ENCODE measurements around the gene MIS12. TPM values are rescaled to one million over a fixed set of nuclear protein-coding genes. Genes with fewer than 3 reads are reported as not detected.
A peak's percentile ranks its signal among the peaks of the same experiment; 100 is the strongest.

Gene MIS12
- polyA plus RNA-seq, 3 donors: 6.9 to 10.8 (median 8.9) TPM

DNA sequence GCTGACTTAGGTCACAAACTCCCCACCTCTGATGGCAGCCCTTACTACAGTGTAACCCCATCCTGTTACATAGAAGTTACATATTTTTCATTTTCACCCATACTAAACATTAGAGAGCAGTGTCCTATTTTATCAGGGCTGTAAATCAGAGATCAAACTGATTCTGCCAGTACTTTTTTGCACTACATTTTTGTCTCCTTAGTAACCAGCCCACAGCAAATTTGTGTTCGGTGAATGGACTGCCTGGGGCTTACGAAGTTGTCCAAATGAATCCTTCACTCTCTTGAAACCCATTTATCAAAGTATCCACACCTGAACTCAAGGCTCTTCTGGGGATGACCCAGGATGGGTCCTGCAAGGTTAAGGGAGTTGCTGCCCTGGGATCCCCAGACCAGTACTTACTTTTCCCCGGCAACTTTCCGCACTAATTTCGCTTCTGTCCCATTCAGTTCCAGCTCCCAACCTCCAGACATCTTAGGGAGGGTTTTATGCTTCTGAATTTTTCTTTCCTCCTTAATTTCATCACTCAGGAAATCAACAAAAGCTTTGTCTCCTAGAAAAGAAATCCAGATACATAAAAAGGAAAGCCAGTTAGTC lies 48.5 kb upstream of the MIS12 start:
- TF ChIP-seq, protein P1, sequence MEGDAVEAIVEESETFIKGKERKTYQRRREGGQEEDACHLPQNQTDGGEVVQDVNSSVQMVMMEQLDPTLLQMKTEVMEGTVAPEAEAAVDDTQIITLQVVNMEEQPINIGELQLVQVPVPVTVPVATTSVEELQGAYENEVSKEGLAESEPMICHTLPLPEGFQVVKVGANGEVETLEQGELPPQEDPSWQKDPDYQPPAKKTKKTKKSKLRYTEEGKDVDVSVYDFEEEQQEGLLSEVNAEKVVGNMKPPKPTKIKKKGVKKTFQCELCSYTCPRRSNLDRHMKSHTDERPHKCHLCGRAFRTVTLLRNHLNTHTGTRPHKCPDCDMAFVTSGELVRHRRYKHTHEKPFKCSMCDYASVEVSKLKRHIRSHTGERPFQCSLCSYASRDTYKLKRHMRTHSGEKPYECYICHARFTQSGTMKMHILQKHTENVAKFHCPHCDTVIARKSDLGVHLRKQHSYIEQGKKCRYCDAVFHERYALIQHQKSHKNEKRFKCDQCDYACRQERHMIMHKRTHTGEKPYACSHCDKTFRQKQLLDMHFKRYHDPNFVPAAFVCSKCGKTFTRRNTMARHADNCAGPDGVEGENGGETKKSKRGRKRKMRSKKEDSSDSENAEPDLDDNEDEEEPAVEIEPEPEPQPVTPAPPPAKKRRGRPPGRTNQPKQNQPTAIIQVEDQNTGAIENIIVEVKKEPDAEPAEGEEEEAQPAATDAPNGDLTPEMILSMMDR (IDR thresholded peaks at IDR 0.05): no peak
- Histone ChIP-seq H3K4me1 (ENCODE audit: control insufficient read depth in 1 of 2, insufficient read depth in 2 of 2, low read length in 2 of 2) (peaks cover 18 to 22% of the 10 kb centered on the region in 2 donors), H3K27me3 (ENCODE audit: control insufficient read depth in 2 of 2, insufficient read depth in 2 of 2, low read length in 2 of 2) (no peaks in the 10 kb centered on the region), H3K36me3 (replicated peaks in 1 of 2; ENCODE audit: control insufficient read depth in 1 of 2, insufficient read depth in 2 of 2, low read length in 2 of 2) (peaks cover 31 to 68% of the 10 kb centered on the region in 2 donors), H3K9me3 (replicated peaks in 1 of 2; ENCODE audit: control insufficient read depth in 1 of 2, insufficient read depth in 1 of 2, low read length in 2 of 2) (no peaks in the 10 kb centered on the region), H3K27ac (ENCODE audit: low read depth in 1 of 2, low read length in 2 of 2) (no peak overlapping the region), H4K20me1 (ENCODE audit: insufficient read depth, low read length) (peaks cover 16% of the 10 kb centered on the region), H3K79me2 (ENCODE audit: insufficient read depth, low read length) (peaks cover 47% of the 10 kb centered on the region), H3K9ac (ENCODE audit: insufficient read depth, low read length, poor library complexity, severe bottlenecking) (peak overlapping the region; percentile 78), H2AFZ (ENCODE audit: insufficient read depth, low read depth, low read length, poor library complexity, severe bottlenecking) (no peak overlapping the region), H3K4me3 (replicated peaks in 1 of 3; ENCODE audit: low read depth in 2 of 3, low read length in 3 of 3) (peak overlapping the region in 1 of 3 experiments; percentile 94), H3K4me2 (replicated peaks; ENCODE audit: extremely low read depth, low read length, poor library complexity, severe bottlenecking) (peak overlapping the region; percentile 91)
- intact Hi-C loops (cut with micrococcal nuclease): loop anchor here (2.0 to 10.0 kb wide), 3 partner anchors 19 to 49 kb away; partner anchors contain the start of genes DERL2 (in 2 of the 2), MIS12 (in 2 of the 2) and NUP88 (in 1 of the 2)
- peaks cover 27% of the 10 kb centered on the region for H3K4me1 Mint-ChIP-seq
- DNase-seq: no peak
- H3K27ac Mint-ChIP-seq: peak overlapping the region in 4 of 7 donors; percentile 15 to 65 (median 63)
- WGBS (ENCODE audit: insufficient coverage): 100% methylated on average over 2 of the region's 5 CpGs
- H3K36me3 Mint-ChIP-seq: peaks cover 40 to 50% of the 10 kb centered on the region in 2 donors
- H3K9me3 Mint-ChIP-seq: peaks cover 0 to 1% (median 0%) of the 10 kb centered on the region in 7 donors
- peak overlapping the region; percentile 51 to 79 for H3K4me3 Mint-ChIP-seq
- H3K27me3 Mint-ChIP-seq (ENCODE audit: low read depth in 3 of 3): peaks cover 0 to 1% (median 0%) of the 10 kb centered on the region in 3 donors

DNA sequence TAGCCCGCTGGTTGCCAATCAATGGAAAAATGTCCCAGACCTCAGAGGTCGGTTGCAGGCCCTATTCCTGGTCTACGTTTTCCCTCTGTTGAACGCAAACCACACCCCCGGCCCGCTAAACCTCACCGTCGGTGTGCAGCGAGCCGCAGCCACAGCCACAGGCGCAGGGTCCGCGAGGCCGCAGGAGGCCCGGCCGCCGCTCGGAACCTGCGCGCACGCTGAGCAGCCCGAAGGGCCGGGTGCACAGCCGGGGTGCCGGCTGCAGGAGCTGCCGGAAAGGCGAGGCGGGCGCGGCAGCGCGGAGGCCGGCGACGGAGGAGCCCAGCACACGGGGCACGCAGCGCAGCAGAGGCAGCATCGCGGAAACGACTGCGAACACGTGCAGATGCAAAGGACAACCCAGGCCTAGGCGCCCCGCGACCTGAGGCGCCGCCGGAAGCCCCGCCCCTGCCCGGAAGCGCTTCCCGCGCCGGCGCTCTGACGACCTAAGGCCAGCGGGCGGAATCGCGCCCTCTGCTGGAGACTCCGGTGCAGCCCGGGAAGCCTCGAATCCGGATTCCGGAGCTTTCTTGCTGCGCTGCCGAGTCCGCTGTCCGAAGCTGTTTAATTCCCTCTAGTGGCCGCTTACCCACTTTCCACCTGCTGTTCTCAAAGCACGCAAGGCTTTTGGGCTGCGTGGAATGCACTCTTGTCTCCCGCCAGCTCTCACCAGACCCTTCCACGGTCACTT lies 47.5 kb upstream of the MIS12 start, which contains the start of gene C1QBP:
Gene C1QBP, minus strand, starts transcription at position 440 of the 730 bp plus-strand sequence. Its CDS starts 82 bp downstream, at position 358.
- under 1% methylated on average over 72 of the region's 75 CpGs for WGBS (ENCODE audit: insufficient coverage)
- H3K9me3 Mint-ChIP-seq: no peaks in the 10 kb centered on the region
- no peaks in the 10 kb centered on the region for H3K9me3 ChIP-seq (replicated peaks in 1 of 2; ENCODE audit: control insufficient read depth in 1 of 2, insufficient read depth in 1 of 2, low read length in 2 of 2)
- TF ChIP-seq, protein P1 (IDR thresholded peaks at IDR 0.05): peak; percentile 99
- peaks cover 8% of the 10 kb centered on the region for H4K20me1 ChIP-seq (ENCODE audit: insufficient read depth, low read length)
- H3K36me3 ChIP-seq (replicated peaks in 1 of 2; ENCODE audit: control insufficient read depth in 1 of 2, insufficient read depth in 2 of 2, low read length in 2 of 2): peaks cover 27 to 66% of the 10 kb centered on the region in 2 donors
- H3K4me2 ChIP-seq (replicated peaks; ENCODE audit: extremely low read depth, low read length, poor library complexity, severe bottlenecking): peak within 1 kb of the TSS; percentile 91
- intact Hi-C loops (cut with micrococcal nuclease): loop anchor here (2.0 to 10.0 kb wide), 2 partner anchors 20 to 46 kb away; partner anchors contain the start of genes DERL2 (in 1 of the 2), MIS12 (in 1 of the 2) and NUP88 (in 1 of the 2)
- H3K79me2 ChIP-seq (ENCODE audit: insufficient read depth, low read length): peaks cover 41% of the 10 kb centered on the region
- H3K4me1 ChIP-seq (ENCODE audit: control insufficient read depth in 1 of 2, insufficient read depth in 2 of 2, low read length in 2 of 2): peaks cover 18 to 22% of the 10 kb centered on the region in 2 donors
- H3K27me3 Mint-ChIP-seq (ENCODE audit: low read depth in 3 of 3): peaks cover 0 to 1% (median 0%) of the 10 kb centered on the region in 3 donors
- H3K27ac ChIP-seq (ENCODE audit: low read depth in 1 of 2, low read length in 2 of 2): peak within 1 kb of the TSS; percentile 59 to 79
- peak within 1 kb of the TSS; percentile 74 to 84 for H3K4me3 Mint-ChIP-seq
- H2AFZ ChIP-seq (ENCODE audit: insufficient read depth, low read depth, low read length, poor library complexity, severe bottlenecking): peak within 1 kb of the TSS; percentile 99
- peaks cover 38 to 47% of the 10 kb centered on the region in 2 donors for H3K36me3 Mint-ChIP-seq
- no peaks in the 10 kb centered on the region for H3K27me3 ChIP-seq (ENCODE audit: control insufficient read depth in 2 of 2, insufficient read depth in 2 of 2, low read length in 2 of 2)
- peak within 1 kb of the TSS; percentile 62 to 92 (median 85) for H3K27ac Mint-ChIP-seq
- H3K4me3 ChIP-seq (replicated peaks in 1 of 3; ENCODE audit: low read depth in 2 of 3, low read length in 3 of 3): peak within 1 kb of the TSS; percentile 60 to 94 (median 70)
- H3K4me1 Mint-ChIP-seq: peaks cover 27% of the 10 kb centered on the region
- DNase-seq: peak; percentile 92 to 95 (median 93)
- peak within 1 kb of the TSS; percentile 78 for H3K9ac ChIP-seq (ENCODE audit: insufficient read depth, low read length, poor library complexity, severe bottlenecking)

All from CD14-positive monocyte (primary cell).